HCT116 (cell line): ENCODE results near the gene SLAIN1. TPM values are rescaled to one million over a fixed set of nuclear protein-coding genes. Genes with fewer than 3 reads are reported as not detected.

Experiments
- ATAC-seq: fragments of 200-7000 bp; cut with Tn5 transposase; 2 replicates; pipeline ENCODE4 v1.9.1; 2020; ENCODE audit warnings: mild to moderate bottlenecking, moderate library complexity
- BruUV-seq: library from RNA; stranded (reverse); fragments of 400-500 nt; replicated peaks from 2 replicates; lab custom pipeline; 2021; lab: Mats Ljungman, UMichigan
- CTCF ChIA-PET: fragments of 300-600 bp; sonication (Branson Sonifier 250); formaldehyde crosslinking; loops from one replicate; lab custom pipeline; 2021; ENCODE audit warnings: antibody characterized with exemption; lab: Charles Lee
- POLR2A ChIA-PET: fragments of 300-600, 350-600 bp; sonication (Branson Sonifier 250); formaldehyde crosslinking; loops from one replicate; lab custom pipeline; 2021; ENCODE audit warnings: antibody characterized with exemption; lab: Charles Lee
- RAD21 ChIA-PET, 2 experiments: fragments of 300-600 bp; sonication (Branson Sonifier 250); formaldehyde crosslinking; loops; one replicate each; lab custom pipeline; 2023; ENCODE audit warnings: low total read pairs in 2 of 2; ENCODE audit not compliant: uncharacterized antibody in 2 of 2, unreplicated experiment in 2 of 2, low non-redundant PET in 1 of 2; lab: Charles Lee
- DNase-seq: peaks from one replicate; pipeline ENCODE4 v3.0.0-alpha.2; 2010; ENCODE audit warnings: low read depth, low spot score
- H2AFZ ChIP-seq: fragments of 200-600 bp; shearing (Covaris generic), sonication (generic); 2 replicates; pipeline ENCODE4 v1.6.1; 2017; ENCODE audit warnings: low read depth, mixed run types, mixed read lengths, antibody characterized with exemption, low read length; ENCODE audit not compliant: poor library complexity, severe bottlenecking
- H3K27ac ChIP-seq: 2 replicates; pipeline ENCODE4 v1.5.1; 2012; ENCODE audit warnings: low read depth, low read length
- H3K27me3 ChIP-seq: fragments of 200-600 bp; sonication (generic); 2 replicates; pipeline ENCODE4 v1.6.1; 2016; ENCODE audit warnings: mixed run types, low read length, mixed read lengths; ENCODE audit not compliant: insufficient read depth
- H3K36me3 ChIP-seq, 2 experiments: fragments of 200-500 bp in 1 of 2; fragments of 200-600 bp in 1 of 2; sonication (Bioruptor generic) in 1 of 2; sonication (generic) in 1 of 2; 2 replicates each; pipeline versions ENCODE4 v1.5.1 to v1.6.1; 2014 to 2016; ENCODE audit warnings: low read length in 2 of 2, inconsistent platforms in 1 of 2, mixed read lengths in 1 of 2, mixed run types in 1 of 2; ENCODE audit not compliant: insufficient read depth in 2 of 2, control insufficient read depth in 1 of 2
- H3K4me1 ChIP-seq, 2 experiments: fragments of 200-600 bp in 1 of 2; sonication (generic) in 1 of 2; 2 replicates each; pipeline versions ENCODE4 v1.5.1 to v1.6.1; 2012 to 2017; ENCODE audit warnings: low read length in 2 of 2, inconsistent platforms in 1 of 2, mild to moderate bottlenecking in 1 of 2, mixed read lengths in 1 of 2, mixed run types in 1 of 2, moderate library complexity in 1 of 2; ENCODE audit not compliant: insufficient read depth in 2 of 2, control insufficient read depth in 1 of 2
- H3K4me2 ChIP-seq: fragments of 200-600 bp; sonication (generic); 2 replicates; pipeline ENCODE4 v1.6.1; 2017; ENCODE audit warnings: mixed run types, low read length, mixed read lengths
- H3K4me3 ChIP-seq, 2 experiments: fragments of 200-600 bp in 1 of 2; sonication (generic) in 1 of 2; replicated peaks in 1 of 2; 2 replicates each; pipeline ENCODE4 v1.5.1; 2011 to 2016; ENCODE audit warnings: low read length in 2 of 2, control low read depth in 1 of 2, low read depth in 1 of 2, mild to moderate bottlenecking in 1 of 2, mixed read lengths in 1 of 2, mixed run types in 1 of 2
- H3K79me2 ChIP-seq: fragments of 200-600 bp; sonication (generic); 2 replicates; pipeline ENCODE4 v1.6.1; 2017; ENCODE audit warnings: mild to moderate bottlenecking, mixed run types, low read length, moderate library complexity, mixed read lengths; ENCODE audit not compliant: insufficient read depth
- H3K9ac ChIP-seq: fragments of 200-600 bp; sonication (generic); 2 replicates; pipeline ENCODE4 v1.6.1; 2016; ENCODE audit warnings: low read length, mixed read lengths
- H3K9me2 ChIP-seq: fragments of 200-600 bp; sonication (generic), shearing (Covaris generic); 2 replicates; pipeline ENCODE4 v1.6.1; 2017; ENCODE audit warnings: mixed run types, mild to moderate bottlenecking, moderate library complexity; ENCODE audit not compliant: insufficient read depth
- H3K9me3 ChIP-seq, 2 experiments: fragments of 200-500 bp in 1 of 2; fragments of 200-600 bp in 1 of 2; sonication (Bioruptor generic) in 1 of 2; sonication (generic) in 1 of 2; 2 replicates each; pipeline ENCODE4 v1.6.1; 2014 to 2017; ENCODE audit warnings: low read length in 2 of 2, mixed read lengths in 2 of 2, inconsistent platforms in 1 of 2, low read depth in 1 of 2, mild to moderate bottlenecking in 1 of 2, mixed run types in 1 of 2, moderate library complexity in 1 of 2; ENCODE audit not compliant: control insufficient read depth in 1 of 2, insufficient read depth in 1 of 2
- H4K20me1 ChIP-seq: fragments of 200-600 bp; sonication (generic), shearing (Covaris generic); 2 replicates; pipeline ENCODE4 v1.6.1; 2017; ENCODE audit warnings: mixed run types, mild to moderate bottlenecking, moderate library complexity; ENCODE audit not compliant: insufficient read depth
- EGR1 ChIP-seq: IDR thresholded peaks from 2 replicates; pipeline ENCODE4 v1.6.1; 2012; ENCODE audit warnings: low read depth
- POLR2A ChIP-seq: IDR thresholded peaks from 2 replicates; pipeline ENCODE4 v1.7.0; 2011; ENCODE audit warnings: borderline replicate concordance; ENCODE audit not compliant: insufficient read depth, insufficient read length; ENCODE audit errors: extremely low read depth
- POLR2AphosphoS5 ChIP-seq: IDR thresholded peaks from 2 replicates; pipeline ENCODE4 v1.6.1; 2011; ENCODE audit warnings: mild to moderate bottlenecking, low read depth, low read length, moderate library complexity
- TCF7L2 ChIP-seq: IDR thresholded peaks from 2 replicates; pipeline ENCODE4 v1.7.0; 2011; ENCODE audit warnings: borderline replicate concordance, inconsistent platforms; ENCODE audit not compliant: insufficient read depth, insufficient read length; ENCODE audit errors: extremely low read depth
- YY1 ChIP-seq: IDR thresholded peaks from 2 replicates; pipeline ENCODE4 v1.6.1; 2011; ENCODE audit warnings: low read length, low read depth, moderate library complexity, mild to moderate bottlenecking; ENCODE audit not compliant: insufficient replicate concordance; ENCODE audit errors: extremely low read depth
- ZFX ChIP-seq: fragments of 450-650 bp; IDR thresholded peaks from 2 replicates; pipeline ENCODE4 v1.6.1; 2017
- intact Hi-C: fragments of 100-400 bp; cut with micrococcal nuclease; formaldehyde crosslinking; loops from 2 replicates; pipeline ENCODE4 v1.10.0; 2022
- total RNA-seq: library from RNA; stranded (reverse); gene quantifications from one replicate; pipeline ENCODE4 v1.2.1, GENCODE V29; 2021; ENCODE audit not compliant: unreplicated experiment
- TF ChIP-seq, protein P1 (sequence below): IDR thresholded peaks from 2 replicates; pipeline ENCODE4 v1.6.1; 2012; ENCODE audit warnings: low read depth

SLAIN1 gene
- total RNA-seq, 1 experiment from 2014 or later = 0.34 TPM

DNA sequence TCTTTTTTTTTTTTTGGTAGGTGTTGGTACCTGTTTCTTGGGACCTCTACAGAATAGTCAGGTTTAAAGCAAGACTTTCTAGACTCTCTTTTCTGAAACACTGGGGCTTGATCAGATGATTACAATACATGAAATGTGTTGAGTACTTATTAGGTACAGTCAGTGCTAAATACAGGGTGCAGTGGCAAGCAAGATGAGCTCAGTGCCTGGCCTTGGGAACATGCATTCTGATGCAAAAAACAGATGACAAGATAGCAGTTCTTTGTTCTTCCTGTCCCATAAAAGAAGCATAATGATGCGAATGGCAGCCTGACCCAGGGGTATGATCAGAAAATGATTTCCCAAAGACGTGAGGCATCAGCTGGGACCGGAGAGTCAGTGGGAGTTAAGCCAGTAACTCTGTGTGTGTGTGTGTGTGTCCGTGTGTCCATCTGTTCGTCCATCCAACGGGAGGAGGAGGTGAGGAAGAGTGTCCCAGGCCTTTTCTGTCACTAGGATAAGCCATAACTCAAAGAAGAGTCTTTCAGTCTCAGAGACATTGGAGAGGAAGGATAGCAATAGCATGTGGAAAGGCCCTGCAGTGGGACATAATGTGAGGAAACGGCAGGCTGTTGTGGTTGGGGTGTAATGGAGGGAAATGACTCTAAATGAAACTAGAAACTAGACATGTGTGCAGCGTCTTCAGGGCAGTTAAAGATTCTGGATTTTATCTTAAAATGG lies 32.2 kb downstream of the SLAIN1 start:
- POLR2A ChIA-PET = no interaction called here
- intact Hi-C loops = no loop called here
- no peak for ATAC-seq

More for the DNA sequence above, 32.2 kb downstream of the SLAIN1 start:
- Histone ChIP-seq H3K9ac (no peak overlapping the region), H3K4me1 (no peaks in the 10 kb centered on the region), H3K36me3 (no peaks in the 10 kb centered on the region), H3K79me2 (no peaks in the 10 kb centered on the region), H3K4me2 (no peak overlapping the region), H3K27ac (no peak overlapping the region), H3K9me3 (no peaks in the 10 kb centered on the region), H4K20me1 (no peaks in the 10 kb centered on the region), H2AFZ (no peak overlapping the region), H3K4me3 (no peak overlapping the region), H3K27me3 (0 out of 2 replicates have a peak, but pooled peaks cover 6% of the 10 kb centered on the region), H3K9me2 (no peaks in the 10 kb centered on the region)
- no TSS peak for BruUV-seq
- TF ChIP-seq POLR2A = no peak
- TF ChIP-seq, protein P1, sequence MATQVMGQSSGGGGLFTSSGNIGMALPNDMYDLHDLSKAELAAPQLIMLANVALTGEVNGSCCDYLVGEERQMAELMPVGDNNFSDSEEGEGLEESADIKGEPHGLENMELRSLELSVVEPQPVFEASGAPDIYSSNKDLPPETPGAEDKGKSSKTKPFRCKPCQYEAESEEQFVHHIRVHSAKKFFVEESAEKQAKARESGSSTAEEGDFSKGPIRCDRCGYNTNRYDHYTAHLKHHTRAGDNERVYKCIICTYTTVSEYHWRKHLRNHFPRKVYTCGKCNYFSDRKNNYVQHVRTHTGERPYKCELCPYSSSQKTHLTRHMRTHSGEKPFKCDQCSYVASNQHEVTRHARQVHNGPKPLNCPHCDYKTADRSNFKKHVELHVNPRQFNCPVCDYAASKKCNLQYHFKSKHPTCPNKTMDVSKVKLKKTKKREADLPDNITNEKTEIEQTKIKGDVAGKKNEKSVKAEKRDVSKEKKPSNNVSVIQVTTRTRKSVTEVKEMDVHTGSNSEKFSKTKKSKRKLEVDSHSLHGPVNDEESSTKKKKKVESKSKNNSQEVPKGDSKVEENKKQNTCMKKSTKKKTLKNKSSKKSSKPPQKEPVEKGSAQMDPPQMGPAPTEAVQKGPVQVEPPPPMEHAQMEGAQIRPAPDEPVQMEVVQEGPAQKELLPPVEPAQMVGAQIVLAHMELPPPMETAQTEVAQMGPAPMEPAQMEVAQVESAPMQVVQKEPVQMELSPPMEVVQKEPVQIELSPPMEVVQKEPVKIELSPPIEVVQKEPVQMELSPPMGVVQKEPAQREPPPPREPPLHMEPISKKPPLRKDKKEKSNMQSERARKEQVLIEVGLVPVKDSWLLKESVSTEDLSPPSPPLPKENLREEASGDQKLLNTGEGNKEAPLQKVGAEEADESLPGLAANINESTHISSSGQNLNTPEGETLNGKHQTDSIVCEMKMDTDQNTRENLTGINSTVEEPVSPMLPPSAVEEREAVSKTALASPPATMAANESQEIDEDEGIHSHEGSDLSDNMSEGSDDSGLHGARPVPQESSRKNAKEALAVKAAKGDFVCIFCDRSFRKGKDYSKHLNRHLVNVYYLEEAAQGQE = no peak
- no peak for TF ChIP-seq EGR1
- TF ChIP-seq TCF7L2 = no peak
- TF ChIP-seq YY1 = no peak
- no peak for TF ChIP-seq ZFX
- no peak for TF ChIP-seq POLR2AphosphoS5
- DNase-seq = no peak
- CTCF ChIA-PET = no interaction called here
- RAD21 ChIA-PET = no interaction called here
